HL-60 (cell line): Measurements from ENCODE around the gene CSF3.

Source experiments
- DNase-seq, 2 experiments: peaks; one replicate each; pipeline ENCODE4 v3.0.0-alpha.2; 2010 to 2020; ENCODE audit warnings: low read depth in 1 of 2, low spot score in 1 of 2
- H3K27ac ChIP-seq: fragments of 250-450 bp; sonication (Bioruptor Pico); replicated peaks from 2 replicates; pipeline ENCODE4 v1.5.1; 2020; ENCODE audit warnings: mild to moderate bottlenecking, moderate library complexity
- H3K27me3 ChIP-seq: fragments of 250-450 bp; sonication (Bioruptor Pico); 2 replicates; pipeline ENCODE4 v1.5.1; 2021; ENCODE audit warnings: mild to moderate bottlenecking, moderate library complexity; ENCODE audit not compliant: insufficient read depth, poor library complexity, severe bottlenecking
- H3K4me3 ChIP-seq: replicated peaks from 2 replicates; pipeline ENCODE4 v1.5.1; 2011; ENCODE audit warnings: mild to moderate bottlenecking, control low read depth, low read length; ENCODE audit not compliant: insufficient read depth
- CTCF ChIP-seq: IDR thresholded peaks from one replicate; pipeline ENCODE4 v1.5.1; 2011; ENCODE audit warnings: low read length, control low read depth, inconsistent platforms; ENCODE audit not compliant: insufficient read depth
- GABPA ChIP-seq: IDR thresholded peaks from 2 replicates; pipeline ENCODE4 v1.6.1; 2012; ENCODE audit warnings: low read depth
- POLR2AphosphoS5 ChIP-seq: IDR thresholded peaks from 2 replicates; pipeline ENCODE4 v1.6.1; 2012; ENCODE audit warnings: low read depth
- REST ChIP-seq: IDR thresholded peaks from 2 replicates; pipeline ENCODE4 v1.6.1; 2012; ENCODE audit warnings: low read depth; ENCODE audit not compliant: insufficient replicate concordance
- SPI1 ChIP-seq: IDR thresholded peaks from 2 replicates; pipeline ENCODE4 v1.6.1; 2012; ENCODE audit warnings: low read depth, mild to moderate bottlenecking, borderline replicate concordance

Gene CSF3

GRCh38 chr17:39995438-39995837 is 19.8 kb upstream of the CSF3 start:
- no peak for DNase-seq
- no peak overlapping the region for H3K27ac ChIP-seq
- H3K4me3 ChIP-seq = no peak overlapping the region
- H3K27me3 ChIP-seq = no peaks in the 10 kb centered on the region
- TF ChIP-seq POLR2AphosphoS5 = no peak
- no peak for TF ChIP-seq GABPA
- TF ChIP-seq SPI1 = no peak

GRCh38 chr17:39996162-39996561 is 19.1 kb upstream of the CSF3 start:
- H3K27ac ChIP-seq = no peak overlapping the region
- H3K27me3 ChIP-seq = no peaks in the 10 kb centered on the region
- TF ChIP-seq CTCF (no peak), SPI1 (no peak), POLR2AphosphoS5 (no peak), GABPA (no peak), REST (no peak)
- H3K4me3 ChIP-seq = no peak overlapping the region
- DNase-seq = no peak

GRCh38 chr17:39996800-39997199 is 18.4 kb upstream of the CSF3 start:
- DNase-seq = no peak
- Histone ChIP-seq H3K27me3 (no peaks in the 10 kb centered on the region), H3K4me3 (no peak overlapping the region), H3K27ac (no peak overlapping the region)
- TF ChIP-seq GABPA = no peak
- TF ChIP-seq REST = no peak
- TF ChIP-seq CTCF = no peak
- TF ChIP-seq SPI1 = no peak
- TF ChIP-seq POLR2AphosphoS5 = no peak

GRCh38 chr17:39997543-39997942 is 17.7 kb upstream of the CSF3 start:
- Histone ChIP-seq H3K4me3 (no peak overlapping the region), H3K27me3 (no peaks in the 10 kb centered on the region), H3K27ac (no peak overlapping the region)
- TF ChIP-seq CTCF (no peak), SPI1 (no peak), REST (no peak), POLR2AphosphoS5 (no peak), GABPA (no peak)
- no peak for DNase-seq
